ENCODE measurements around the gene DOCK11.

DOCK11 gene

DNA sequence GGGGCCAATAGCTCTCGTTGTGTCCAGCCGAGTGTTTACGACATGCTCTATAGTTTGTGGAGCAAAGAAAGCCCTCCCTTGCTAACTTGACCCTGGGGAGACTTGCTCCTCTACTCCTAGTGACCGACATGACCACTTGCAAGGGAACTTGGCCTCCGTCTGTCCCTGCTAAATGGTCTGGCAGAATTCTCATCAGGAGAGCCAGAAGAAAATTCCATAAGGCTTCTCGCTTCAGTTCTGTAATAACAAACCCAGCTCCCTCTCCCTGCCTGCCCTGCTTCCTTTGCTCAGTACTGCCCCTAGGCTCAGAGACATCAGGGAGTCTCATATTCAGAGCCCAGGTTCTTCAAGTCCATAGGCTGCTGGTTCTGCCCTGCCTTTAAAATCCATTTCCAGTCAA, 13.0 kb downstream of the DOCK11 start:
- in situ Hi-C loops (cut with MboI; ENCODE audit: low sequenced_read_pairs), result no loop called here
- Histone ChIP-seq H3K27me3 (ENCODE audit: low read depth) (no peaks in the 10 kb centered on the region), H3K36me3 (replicated peaks) (no peaks in the 10 kb centered on the region), H3K4me3 (no peak overlapping the region), H3K9me3 (no peaks in the 10 kb centered on the region), H3K4me1 (no peaks in the 10 kb centered on the region; the same call in 1 of the 2 replicates)
- DNase-seq (ENCODE audit: low spot score in 2 of 2), result no peak

DNA sequence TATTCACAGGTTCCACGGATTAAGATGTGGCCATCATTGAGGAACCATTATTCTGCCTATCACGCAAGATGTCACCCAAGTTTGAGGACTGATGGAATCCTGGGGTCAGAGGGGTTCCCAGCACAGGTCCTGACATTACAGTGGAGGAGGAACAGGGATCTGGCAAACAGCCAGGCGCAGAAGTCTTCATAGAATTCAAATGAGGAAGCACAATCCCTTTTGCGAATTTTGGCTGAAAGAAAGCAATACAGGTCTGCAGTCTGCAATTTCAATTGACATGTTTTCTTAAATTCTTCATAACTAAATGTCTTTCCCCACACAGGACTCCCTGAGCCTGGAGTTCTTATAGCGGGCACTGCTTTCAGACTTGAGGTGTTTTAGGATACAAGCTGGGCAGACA, 14.5 kb downstream of the DOCK11 start:
- H3K4me3 ChIP-seq, result no peak overlapping the region
- DNase-seq (ENCODE audit: low spot score in 2 of 2), result no peak
- in situ Hi-C loops (cut with MboI; ENCODE audit: low sequenced_read_pairs), result no loop called here
- H3K9me3 ChIP-seq, result no peaks in the 10 kb centered on the region
- no peaks in the 10 kb centered on the region for H3K27me3 ChIP-seq (ENCODE audit: low read depth)
- H3K4me1 ChIP-seq, result no peaks in the 10 kb centered on the region; the same call in 1 of the 2 replicates
- no peaks in the 10 kb centered on the region for H3K36me3 ChIP-seq (replicated peaks)

DNA sequence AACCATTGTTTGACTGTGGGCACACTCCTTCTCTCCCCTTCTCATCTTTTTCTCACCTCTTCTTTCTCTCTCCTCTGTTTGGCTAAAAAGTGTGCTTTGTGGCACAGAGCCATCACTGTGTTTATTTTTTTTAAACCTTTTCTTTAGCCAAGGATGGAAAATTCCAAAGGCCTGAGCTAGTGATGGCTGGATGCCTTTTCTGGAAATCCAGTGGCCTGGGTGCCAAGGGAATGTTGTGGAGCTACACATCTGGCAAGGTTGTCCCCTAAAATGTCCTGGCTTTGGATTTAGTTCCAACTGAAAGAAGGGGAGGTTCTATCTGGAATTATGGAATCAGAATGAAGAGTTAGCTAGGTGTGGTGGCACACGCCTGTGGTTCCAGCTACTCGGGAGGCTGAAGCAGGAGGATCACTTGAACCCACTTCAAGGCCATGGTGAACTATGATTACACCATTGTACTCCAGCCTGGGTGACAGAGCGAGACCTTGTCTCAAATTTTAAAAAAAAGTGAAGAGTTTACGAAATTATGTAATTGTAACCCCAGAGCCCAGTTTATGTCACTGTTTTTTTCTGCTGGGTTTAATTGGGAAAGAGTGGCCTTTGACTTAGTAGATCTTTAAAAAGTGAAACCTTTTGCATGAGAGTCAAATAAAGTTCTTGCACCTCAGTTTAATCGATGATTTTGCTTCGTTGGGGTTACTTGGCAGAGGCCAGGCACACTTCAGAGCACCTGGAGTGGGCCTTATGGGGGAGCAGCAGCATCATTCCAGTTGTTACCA, 17.7 kb downstream of the DOCK11 start:
- in situ Hi-C loops (cut with MboI; ENCODE audit: low sequenced_read_pairs), result no loop called here
- Histone ChIP-seq H3K9me3 (no peaks in the 10 kb centered on the region), H3K27me3 (ENCODE audit: low read depth) (no peaks in the 10 kb centered on the region), H3K36me3 (replicated peaks) (no peaks in the 10 kb centered on the region), H3K4me3 (no peak overlapping the region), H3K4me1 (peaks cover 3% of the 10 kb centered on the region)
- DNase-seq (ENCODE audit: low spot score in 2 of 2), result no peak

DNA sequence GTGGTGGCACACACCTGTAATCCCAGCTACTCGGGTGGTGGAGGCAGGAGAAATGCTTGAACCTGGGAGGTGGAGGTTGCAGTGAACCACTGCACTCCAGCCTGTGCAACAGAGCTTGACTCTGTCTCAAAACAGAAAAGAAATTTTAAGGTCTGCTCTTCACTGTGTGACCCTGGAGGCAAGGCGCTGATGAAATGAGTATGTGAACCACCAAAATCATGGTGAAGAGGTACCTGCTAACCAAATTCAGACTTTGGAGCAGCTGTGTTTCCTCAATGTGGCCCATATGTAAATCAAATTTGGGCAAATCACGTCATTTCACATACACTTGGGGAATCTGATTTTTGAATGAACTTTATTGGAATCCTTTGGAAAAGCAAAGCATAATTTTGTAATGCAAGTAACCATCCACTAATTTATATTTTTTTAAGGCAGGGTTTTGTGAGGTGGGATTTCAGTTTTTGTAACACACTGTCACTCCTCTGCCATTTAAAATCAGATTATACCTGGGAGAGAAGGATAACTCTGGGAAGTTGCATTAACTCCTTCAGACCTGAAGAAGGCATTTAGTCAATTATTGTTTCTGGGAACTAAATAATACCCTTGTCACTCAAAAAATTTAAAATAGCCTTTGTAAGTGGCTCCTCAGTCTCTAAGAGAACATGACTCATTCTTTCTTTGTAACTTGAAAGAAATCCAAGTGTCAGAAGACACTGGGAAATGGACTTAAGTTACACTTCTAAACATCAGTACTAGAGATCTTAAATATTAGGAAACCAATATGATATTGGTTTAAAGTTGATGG, 24.0 kb downstream of the DOCK11 start:
- H3K36me3 ChIP-seq (replicated peaks), result no peaks in the 10 kb centered on the region
- H3K27me3 ChIP-seq (ENCODE audit: low read depth), result no peaks in the 10 kb centered on the region
- peak in 1 of 2 experiments; percentile 25 for DNase-seq (ENCODE audit: low spot score in 2 of 2)
- H3K4me3 ChIP-seq, result no peak overlapping the region
- no peaks in the 10 kb centered on the region for H3K9me3 ChIP-seq
- in situ Hi-C loops (cut with MboI; ENCODE audit: low sequenced_read_pairs), result no loop called here
- peaks cover 18% of the 10 kb centered on the region for H3K4me1 ChIP-seq

DNA sequence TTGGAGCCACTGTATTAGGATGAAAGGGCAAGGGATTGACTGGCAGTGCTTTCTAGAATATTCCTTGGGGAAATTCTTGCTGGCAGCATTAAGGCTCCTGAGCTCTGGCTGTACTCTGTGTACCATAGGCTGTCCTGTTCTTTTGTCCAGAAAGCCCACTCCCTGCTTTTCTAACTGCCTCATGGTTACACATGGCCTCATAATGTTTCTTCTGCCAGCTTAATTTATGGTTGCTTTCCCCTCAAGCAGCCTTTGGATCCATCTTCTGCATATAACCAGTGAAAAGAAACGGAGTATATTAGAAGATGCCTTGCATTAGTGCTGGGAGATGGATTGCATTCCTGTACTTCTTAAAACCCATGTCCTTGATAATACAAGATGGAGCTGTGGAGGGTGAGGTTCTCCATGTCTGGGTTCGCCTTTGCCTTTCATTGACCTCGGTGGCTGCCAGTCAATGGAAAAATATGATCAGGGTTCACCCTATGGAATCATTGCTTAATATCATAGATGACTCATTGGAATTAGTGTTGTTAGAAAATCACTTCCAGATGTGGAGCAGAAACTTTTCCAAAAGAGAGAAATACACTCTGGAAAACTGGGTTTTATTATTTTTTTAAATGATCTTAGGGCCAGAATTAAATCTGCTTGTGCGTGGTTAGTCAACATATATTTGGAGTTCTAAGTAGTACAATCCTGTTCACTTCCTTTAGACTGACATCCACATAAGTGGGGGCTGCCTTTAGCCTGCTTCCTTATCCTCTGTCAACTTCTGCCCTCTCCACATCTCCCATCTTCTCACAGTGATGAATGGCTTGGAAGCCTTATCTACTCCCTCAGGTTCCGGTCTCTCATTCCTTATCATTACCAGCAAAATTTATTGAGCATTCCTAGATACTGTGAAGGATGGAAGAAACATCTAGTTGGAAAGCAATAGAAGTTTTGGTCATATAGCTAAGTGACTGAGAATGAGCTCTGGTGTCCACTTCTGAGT, 24.9 kb downstream of the DOCK11 start:
- Histone ChIP-seq H3K36me3 (replicated peaks) (no peaks in the 10 kb centered on the region), H3K4me3 (no peak overlapping the region), H3K27me3 (ENCODE audit: low read depth) (no peaks in the 10 kb centered on the region), H3K9me3 (no peaks in the 10 kb centered on the region), H3K4me1 (peaks cover 18% of the 10 kb centered on the region)
- in situ Hi-C loops (cut with MboI; ENCODE audit: low sequenced_read_pairs), result no loop called here
- no peak for DNase-seq (ENCODE audit: low spot score in 2 of 2)

DNA sequence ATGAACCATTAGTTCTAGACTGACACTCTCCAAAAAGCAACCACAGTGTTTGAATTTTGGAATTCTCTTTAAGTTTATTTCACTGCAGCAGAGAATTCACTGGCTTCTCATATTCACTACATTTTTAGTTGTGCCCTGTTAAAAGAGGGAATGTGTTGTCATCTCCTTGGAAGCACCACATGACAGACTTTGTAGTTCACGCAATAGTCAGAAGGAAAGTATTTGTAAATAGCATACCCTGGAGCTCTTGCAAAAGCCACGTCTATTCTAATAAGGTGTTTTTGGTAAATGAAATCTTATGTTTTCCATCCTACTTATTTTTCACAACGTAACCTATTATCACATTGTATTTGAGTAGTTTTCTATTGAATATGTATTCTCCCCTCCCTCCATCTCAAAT, 25.8 kb downstream of the DOCK11 start:
- Histone ChIP-seq H3K27me3 (ENCODE audit: low read depth) (no peaks in the 10 kb centered on the region), H3K4me1 (peaks cover 18% of the 10 kb centered on the region), H3K9me3 (no peaks in the 10 kb centered on the region), H3K36me3 (replicated peaks) (no peaks in the 10 kb centered on the region), H3K4me3 (no peak overlapping the region)
- in situ Hi-C loops (cut with MboI; ENCODE audit: low sequenced_read_pairs), result no loop called here
- DNase-seq (ENCODE audit: low spot score in 2 of 2), result no peak

DNA sequence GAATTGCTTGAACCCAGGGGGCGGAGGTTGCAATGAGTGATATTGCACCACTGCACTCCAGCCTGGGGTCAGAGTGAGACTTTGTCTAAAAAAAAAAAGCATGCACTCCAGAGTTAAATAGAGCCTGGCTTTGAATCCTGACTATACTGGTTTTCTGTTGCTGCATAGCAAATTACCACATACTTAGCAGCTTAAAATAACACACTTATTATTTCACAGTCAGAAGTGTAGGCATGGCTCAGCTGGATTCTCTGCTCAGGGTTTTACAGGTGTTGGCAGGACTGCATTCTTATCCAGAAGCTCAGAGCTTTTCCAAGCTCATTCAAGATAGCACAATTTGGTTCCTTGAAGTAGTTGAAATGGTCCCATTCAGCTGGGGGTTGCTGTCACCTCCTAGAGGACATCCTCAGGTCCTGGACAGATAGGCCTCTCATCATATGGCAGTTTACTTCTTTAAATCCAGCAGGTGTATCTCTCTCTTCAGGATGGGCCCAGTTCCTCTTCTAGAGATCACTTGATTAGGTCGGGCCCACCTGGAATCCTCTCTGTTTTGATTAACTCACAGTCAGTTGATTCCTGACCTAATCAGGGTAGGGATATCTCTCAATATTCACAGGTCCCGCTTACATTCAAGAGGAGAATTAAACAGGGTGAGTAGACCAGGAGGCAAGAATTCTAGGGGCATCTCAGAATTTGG, 26.8 kb downstream of the DOCK11 start:
- H3K9me3 ChIP-seq, result no peaks in the 10 kb centered on the region
- no peak overlapping the region for H3K4me3 ChIP-seq
- DNase-seq (ENCODE audit: low spot score in 2 of 2), result no peak
- no peaks in the 10 kb centered on the region for H3K36me3 ChIP-seq (replicated peaks)
- in situ Hi-C loops (cut with MboI; ENCODE audit: low sequenced_read_pairs), result no loop called here
- peaks cover 18% of the 10 kb centered on the region for H3K4me1 ChIP-seq
- H3K27me3 ChIP-seq (ENCODE audit: low read depth), result no peaks in the 10 kb centered on the region

DNA sequence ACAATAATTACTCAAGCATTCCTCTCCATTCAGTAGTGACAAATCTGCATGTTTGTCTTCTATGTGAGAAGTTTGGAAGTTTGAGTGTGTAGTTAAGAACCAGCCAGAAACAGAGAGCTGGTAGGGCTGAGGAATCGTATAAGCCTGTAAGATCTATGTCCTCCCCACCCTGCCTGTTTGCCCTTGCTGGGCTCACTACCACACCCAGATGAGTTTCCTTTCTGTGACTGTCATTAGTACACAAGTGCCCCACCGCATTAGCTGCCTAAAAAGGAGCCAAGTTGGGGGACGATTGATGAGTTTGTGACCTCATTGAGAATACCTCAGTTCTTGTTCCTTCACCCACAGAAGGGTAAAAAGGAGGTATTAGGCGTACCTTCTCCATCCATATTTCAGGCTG, 28.3 kb downstream of the DOCK11 start:
- in situ Hi-C loops (cut with MboI; ENCODE audit: low sequenced_read_pairs), result no loop called here
- Histone ChIP-seq H3K27me3 (ENCODE audit: low read depth) (no peaks in the 10 kb centered on the region), H3K9me3 (no peaks in the 10 kb centered on the region), H3K36me3 (replicated peaks) (no peaks in the 10 kb centered on the region), H3K4me1 (peaks cover 14% of the 10 kb centered on the region), H3K4me3 (no peak overlapping the region)
- DNase-seq (ENCODE audit: low spot score in 2 of 2), result no peak

DNA sequence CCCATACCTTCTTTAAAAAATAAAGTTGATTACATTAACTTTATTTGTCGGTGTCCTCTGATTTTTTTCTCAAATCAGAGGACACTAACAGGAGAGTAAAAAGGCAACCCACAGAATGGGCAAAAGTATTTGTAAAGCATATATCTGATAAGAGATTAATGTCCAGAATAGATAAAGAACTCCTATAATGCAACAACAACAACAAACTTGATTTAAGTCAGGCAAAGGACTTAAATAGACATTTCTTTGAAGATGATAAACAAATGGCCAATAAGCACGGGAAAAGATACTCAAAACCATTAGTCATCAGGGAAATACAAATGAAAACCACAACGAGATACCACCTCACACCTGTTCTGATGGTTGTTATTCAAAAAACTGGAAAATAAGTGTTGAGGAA, 28.7 kb downstream of the DOCK11 start:
- no peaks in the 10 kb centered on the region for H3K9me3 ChIP-seq
- no peak for DNase-seq (ENCODE audit: low spot score in 2 of 2)
- peaks cover 14% of the 10 kb centered on the region for H3K4me1 ChIP-seq
- H3K27me3 ChIP-seq (ENCODE audit: low read depth), result no peaks in the 10 kb centered on the region
- no peak overlapping the region for H3K4me3 ChIP-seq
- in situ Hi-C loops (cut with MboI; ENCODE audit: low sequenced_read_pairs), result no loop called here
- H3K36me3 ChIP-seq (replicated peaks), result no peaks in the 10 kb centered on the region

DNA sequence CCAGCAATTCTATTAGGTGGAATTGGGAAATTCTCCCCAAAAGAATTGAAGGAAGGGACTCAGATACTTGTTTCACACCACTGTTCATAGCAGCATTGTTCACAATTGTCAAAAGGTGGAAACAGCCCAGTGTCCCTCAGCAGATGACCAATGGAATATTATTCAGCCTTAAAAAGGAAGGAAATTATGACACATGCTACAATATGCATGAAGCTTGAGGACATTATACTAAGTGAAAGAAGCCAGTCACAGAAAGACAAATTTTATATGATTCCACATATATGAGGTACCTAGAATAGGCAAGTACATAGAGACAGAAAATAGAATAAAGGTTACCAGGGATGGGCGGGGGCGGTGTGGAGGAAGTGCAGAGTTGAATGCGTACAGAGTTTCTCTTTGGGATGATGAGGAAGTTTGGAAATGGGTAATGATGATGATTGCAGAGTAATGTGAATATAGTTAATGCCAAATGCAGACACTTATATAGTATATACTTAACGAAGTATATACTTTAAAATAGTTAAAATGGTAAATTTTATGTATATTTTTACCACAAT, 29.6 kb downstream of the DOCK11 start:
- DNase-seq (ENCODE audit: low spot score in 2 of 2), result no peak
- Histone ChIP-seq H3K36me3 (replicated peaks) (no peaks in the 10 kb centered on the region), H3K9me3 (no peaks in the 10 kb centered on the region), H3K27me3 (ENCODE audit: low read depth) (no peaks in the 10 kb centered on the region), H3K4me3 (no peak overlapping the region), H3K4me1 (peaks cover 7% of the 10 kb centered on the region)
- in situ Hi-C loops (cut with MboI; ENCODE audit: low sequenced_read_pairs), result no loop called here

DNA sequence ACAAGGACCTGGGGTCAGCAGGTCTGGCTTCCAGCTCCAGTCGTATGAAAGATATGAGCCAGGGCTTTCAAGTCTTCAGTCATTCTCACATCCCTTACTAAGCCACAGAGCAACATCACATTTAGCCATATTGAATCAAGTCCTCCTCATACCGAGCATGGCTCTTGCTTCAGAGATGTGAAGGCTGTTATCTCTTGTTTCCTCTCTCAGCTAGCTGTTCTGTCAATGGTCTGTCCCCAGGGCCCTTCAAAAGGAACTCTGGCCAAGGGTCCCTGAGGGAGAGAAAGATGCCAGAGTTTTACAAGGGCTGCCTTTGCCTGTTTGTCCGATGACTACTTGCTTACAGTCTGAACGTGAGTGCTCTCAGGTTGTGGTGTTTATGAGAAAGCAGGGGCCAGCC, 30.5 kb downstream of the DOCK11 start:
- H3K4me1 ChIP-seq, result peaks cover 3% of the 10 kb centered on the region; the same call in 1 of the 2 replicates
- in situ Hi-C loops (cut with MboI; ENCODE audit: low sequenced_read_pairs), result no loop called here
- no peaks in the 10 kb centered on the region for H3K36me3 ChIP-seq (replicated peaks)
- DNase-seq (ENCODE audit: low spot score in 2 of 2), result no peak
- H3K9me3 ChIP-seq, result no peaks in the 10 kb centered on the region
- no peaks in the 10 kb centered on the region for H3K27me3 ChIP-seq (ENCODE audit: low read depth)
- H3K4me3 ChIP-seq, result no peak overlapping the region

DNA sequence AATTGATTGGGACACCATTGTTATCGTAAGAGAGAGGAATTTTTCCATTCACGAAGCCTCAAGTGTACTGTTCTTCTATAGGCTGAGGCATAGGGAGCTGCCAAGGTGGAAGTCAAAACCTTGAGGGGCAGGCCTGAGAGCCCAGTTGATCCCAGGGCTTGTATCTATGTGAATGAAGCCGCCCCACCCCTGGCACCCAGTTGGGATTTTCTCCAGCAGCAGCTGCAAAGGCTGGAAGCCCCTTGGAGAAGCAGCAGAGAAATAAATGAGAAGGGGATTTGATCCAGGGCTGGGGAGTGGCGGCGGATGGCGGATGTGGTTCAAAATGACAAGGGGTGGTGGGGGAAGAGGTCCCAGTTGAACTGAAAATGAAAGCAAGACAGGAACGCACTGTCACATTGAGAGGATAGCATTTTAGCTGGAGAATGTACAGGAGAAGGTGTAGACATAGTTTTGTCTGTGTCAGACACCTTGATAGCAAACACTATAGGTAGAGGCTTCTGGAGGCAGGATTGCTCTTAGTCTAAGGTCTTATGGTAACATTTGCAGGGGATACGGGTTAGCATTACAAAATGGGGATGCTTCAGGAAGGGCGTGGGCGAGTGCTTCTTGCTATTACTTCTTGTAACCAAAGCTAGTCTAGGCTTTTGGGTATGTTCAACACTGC, 32.6 kb downstream of the DOCK11 start:
- no peaks in the 10 kb centered on the region for H3K36me3 ChIP-seq (replicated peaks)
- no peak overlapping the region for H3K4me3 ChIP-seq
- H3K4me1 ChIP-seq, result peaks cover 2% of the 10 kb centered on the region
- DNase-seq (ENCODE audit: low spot score in 2 of 2), result no peak
- in situ Hi-C loops (cut with MboI; ENCODE audit: low sequenced_read_pairs), result no loop called here
- H3K27me3 ChIP-seq (ENCODE audit: low read depth), result no peaks in the 10 kb centered on the region
- H3K9me3 ChIP-seq, result no peaks in the 10 kb centered on the region
